ENCODE data around the gene SLC1A7.

- TF ChIP-seq CTCF (IDR thresholded peaks at IDR 0.05 in 2 of 3, conservative IDR thresholded peaks at IDR 0.05 in 1 of 3; ENCODE audit: borderline replicate concordance in 1 of 3, insufficient read depth in 1 of 3, low read depth in 2 of 3, low read length in 2 of 3) (no peak), POLR2A (IDR thresholded peaks at IDR 0.05; ENCODE audit: borderline replicate concordance, extremely low read depth, insufficient read depth, insufficient read length) (no peak), RAD21 (IDR thresholded peaks at IDR 0.05; ENCODE audit: low read depth) (no peak)
Observed at GRCh38 chr1:53074313-53075154, 67.9 kb downstream of the SLC1A7 start.

Measured in HCT116 (cell line).